GM06990 (cell line): ENCODE measurements around the gene BCAR3.

ENCODE experiments used
- DNase-seq: peaks from one replicate; pipeline ENCODE4 v3.0.0-alpha.2; 2011; ENCODE audit not compliant: insufficient read length; ENCODE audit errors: extremely low read depth
- H3K27me3 ChIP-seq: replicated peaks from 2 replicates; pipeline ENCODE4 v1.6.0; 2011; ENCODE audit warnings: low read length; ENCODE audit not compliant: control insufficient read depth, insufficient read depth
- H3K36me3 ChIP-seq: 2 replicates; pipeline ENCODE4 v1.5.1; 2011; ENCODE audit warnings: low read length; ENCODE audit not compliant: control insufficient read depth, insufficient read depth
- H3K4me3 ChIP-seq: replicated peaks from 2 replicates; pipeline ENCODE4 v1.5.1; 2011; ENCODE audit warnings: low read depth, mild to moderate bottlenecking, control low read depth, low read length
- TF ChIP-seq, protein P1 (sequence below): IDR thresholded peaks from 2 replicates; pipeline ENCODE4 v1.5.1; 2011; ENCODE audit warnings: low read length, control low read depth, mild to moderate bottlenecking, inconsistent platforms; ENCODE audit not compliant: insufficient read depth, poor library complexity, severe bottlenecking

The BCAR3 gene

DNA sequence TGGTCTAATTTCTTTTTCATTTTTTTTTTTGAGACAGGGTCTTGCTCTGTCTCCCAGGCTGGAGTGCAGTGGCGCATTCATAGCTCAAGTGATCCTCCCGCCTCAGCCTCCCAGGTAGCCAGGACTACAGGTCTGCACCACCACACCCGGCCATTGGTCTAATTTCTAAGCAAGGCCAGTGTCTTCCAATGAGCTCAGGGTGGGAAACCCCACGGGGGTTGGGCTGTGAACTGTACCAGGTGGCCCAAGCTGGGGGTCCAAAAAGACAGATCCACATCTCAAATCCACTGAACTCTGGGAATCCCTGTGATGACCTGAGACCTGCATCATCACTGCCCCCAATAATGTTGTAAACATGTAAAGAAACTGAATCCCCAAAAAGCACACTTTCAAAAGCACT lies 79.5 kb downstream of the BCAR3 start:
- no peaks in the 10 kb centered on the region; the same call in none of the 2 replicates for H3K27me3 ChIP-seq
- DNase-seq = no peak
- H3K4me3 ChIP-seq = no peak overlapping the region
- H3K36me3 ChIP-seq = no peaks in the 10 kb centered on the region; the same call in 1 of the 2 replicates
- TF ChIP-seq, protein P1, sequence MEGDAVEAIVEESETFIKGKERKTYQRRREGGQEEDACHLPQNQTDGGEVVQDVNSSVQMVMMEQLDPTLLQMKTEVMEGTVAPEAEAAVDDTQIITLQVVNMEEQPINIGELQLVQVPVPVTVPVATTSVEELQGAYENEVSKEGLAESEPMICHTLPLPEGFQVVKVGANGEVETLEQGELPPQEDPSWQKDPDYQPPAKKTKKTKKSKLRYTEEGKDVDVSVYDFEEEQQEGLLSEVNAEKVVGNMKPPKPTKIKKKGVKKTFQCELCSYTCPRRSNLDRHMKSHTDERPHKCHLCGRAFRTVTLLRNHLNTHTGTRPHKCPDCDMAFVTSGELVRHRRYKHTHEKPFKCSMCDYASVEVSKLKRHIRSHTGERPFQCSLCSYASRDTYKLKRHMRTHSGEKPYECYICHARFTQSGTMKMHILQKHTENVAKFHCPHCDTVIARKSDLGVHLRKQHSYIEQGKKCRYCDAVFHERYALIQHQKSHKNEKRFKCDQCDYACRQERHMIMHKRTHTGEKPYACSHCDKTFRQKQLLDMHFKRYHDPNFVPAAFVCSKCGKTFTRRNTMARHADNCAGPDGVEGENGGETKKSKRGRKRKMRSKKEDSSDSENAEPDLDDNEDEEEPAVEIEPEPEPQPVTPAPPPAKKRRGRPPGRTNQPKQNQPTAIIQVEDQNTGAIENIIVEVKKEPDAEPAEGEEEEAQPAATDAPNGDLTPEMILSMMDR = no peak

DNA sequence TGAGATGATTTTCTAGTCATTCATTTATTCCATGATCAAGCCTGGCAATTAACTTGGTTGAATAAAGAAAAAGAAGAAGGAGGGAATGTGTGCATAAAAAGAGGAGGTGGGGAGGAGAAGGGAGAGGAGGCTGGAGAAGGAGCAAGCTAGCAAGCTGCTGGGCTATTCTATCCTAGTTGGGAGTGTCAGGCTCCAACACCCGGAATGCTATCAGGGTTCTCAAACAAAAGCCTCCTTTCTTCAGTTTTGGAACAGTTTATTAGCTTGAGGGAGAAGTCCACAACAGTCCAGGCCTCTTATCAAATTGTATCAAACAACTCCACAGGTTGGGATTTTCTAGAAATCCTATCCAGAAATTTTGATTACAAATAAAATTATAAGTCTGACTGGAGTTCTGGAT lies 80.0 kb downstream of the BCAR3 start:
- no peaks in the 10 kb centered on the region; the same call in 1 of the 2 replicates for H3K36me3 ChIP-seq
- TF ChIP-seq, protein P1 = no peak
- no peak for DNase-seq
- no peak overlapping the region for H3K4me3 ChIP-seq
- no peaks in the 10 kb centered on the region; the same call in none of the 2 replicates for H3K27me3 ChIP-seq

DNA sequence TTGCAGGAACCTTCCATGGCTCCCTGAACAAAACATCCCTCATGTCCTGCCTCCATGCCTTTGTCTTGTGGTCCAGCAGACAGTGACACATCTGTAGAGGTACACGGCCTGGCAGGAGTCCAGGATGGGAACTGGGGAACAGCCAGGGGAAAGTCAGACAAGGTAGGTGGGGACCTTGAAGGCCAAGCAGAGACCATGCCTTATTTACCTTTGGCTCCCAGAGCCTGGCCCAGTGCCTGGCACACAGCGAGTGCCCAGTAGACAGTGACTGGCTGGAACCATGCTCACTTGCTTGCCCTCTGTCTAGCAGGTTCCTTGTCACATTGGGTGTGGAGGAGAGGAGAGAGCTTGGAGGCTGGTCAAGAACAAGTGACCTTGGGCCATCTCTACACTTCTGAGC lies 81.0 kb downstream of the BCAR3 start:
- TF ChIP-seq, protein P1 = no peak
- no peaks in the 10 kb centered on the region; the same call in 1 of the 2 replicates for H3K36me3 ChIP-seq
- no peaks in the 10 kb centered on the region; the same call in none of the 2 replicates for H3K27me3 ChIP-seq

DNA sequence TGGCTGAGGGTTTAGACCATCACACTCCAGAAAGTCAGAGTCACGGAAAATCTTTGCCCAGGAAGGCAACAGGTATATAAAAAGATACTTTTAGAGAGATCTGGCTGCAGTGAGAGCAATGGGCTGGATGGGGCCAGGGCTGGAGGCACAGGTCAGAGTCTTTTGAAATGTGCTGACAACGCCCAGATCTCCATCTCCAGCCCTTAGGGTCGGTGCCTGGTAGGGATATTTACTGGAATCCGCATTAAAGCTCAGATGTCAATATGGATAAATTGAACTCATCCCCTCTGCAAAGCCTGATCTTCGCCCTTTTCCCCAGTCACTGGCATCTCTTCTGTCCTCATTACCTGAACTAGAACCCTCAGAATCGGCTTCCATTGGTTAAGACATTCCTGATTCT lies 82.2 kb downstream of the BCAR3 start:
- Histone ChIP-seq H3K4me3 (no peak overlapping the region), H3K27me3 (no peaks in the 10 kb centered on the region; the same call in 1 of the 2 replicates), H3K36me3 (no peaks in the 10 kb centered on the region; the same call in 1 of the 2 replicates)
- TF ChIP-seq, protein P1 = no peak
- DNase-seq = no peak

More for the DNA sequence above, 81.0 kb downstream of the BCAR3 start:
- H3K4me3 ChIP-seq = no peak overlapping the region
- no peak for DNase-seq

DNA sequence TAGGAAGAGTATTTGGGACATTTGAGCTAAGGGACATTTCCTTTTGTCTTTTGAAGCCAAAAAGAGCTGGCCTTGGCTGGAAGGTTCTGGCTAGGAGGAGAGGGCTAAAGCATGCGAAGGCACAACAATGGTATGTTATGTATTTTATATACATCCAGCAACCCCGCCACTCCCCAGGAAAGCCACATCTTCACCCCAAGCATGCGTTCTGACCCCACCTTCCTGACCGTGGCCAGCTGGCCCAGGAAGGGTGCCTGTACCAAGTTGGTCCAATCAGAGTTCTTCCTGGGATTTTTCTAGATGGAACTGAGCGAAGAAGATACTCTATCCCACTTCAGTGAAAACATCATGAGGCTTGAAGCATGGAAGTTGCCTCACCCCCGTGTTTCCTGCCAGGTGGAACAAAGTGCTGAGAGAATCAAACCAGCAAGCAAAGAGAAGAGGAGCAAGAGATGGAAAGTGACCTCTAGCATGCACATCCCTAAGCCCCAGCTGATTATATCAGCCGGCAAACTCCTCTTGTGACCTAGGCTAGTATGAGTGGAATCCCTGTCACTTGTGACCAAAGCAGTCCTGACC lies 82.7 kb downstream of the BCAR3 start:
- Histone ChIP-seq H3K36me3 (no peaks in the 10 kb centered on the region; the same call in 1 of the 2 replicates), H3K27me3 (no peaks in the 10 kb centered on the region; the same call in 1 of the 2 replicates), H3K4me3 (no peak overlapping the region)
- TF ChIP-seq, protein P1 = no peak
- DNase-seq = no peak
